GM11168 (cell line): ENCODE results near the gene GAST.

ENCODE experiments used
- in situ Hi-C: fragments of 300-500 bp; cut with MboI; formaldehyde crosslinking; loops from one replicate; pipeline ENCODE4 v1.12.0; 2022; ENCODE audit warnings: low sequenced_read_pairs; ENCODE audit not compliant: unreplicated experiment

GAST gene

GRCh38 chr17:41737680-41738023, 25.5 kb downstream of the GAST start:
- in situ Hi-C loops = no loop called here

- in situ Hi-C loops = no loop called here
These were observed 26.1 kb downstream of the GAST start for GRCh38 chr17:41738077-41738800.

- in situ Hi-C loops = no loop called here
These were observed 26.6 kb downstream of the GAST start for GRCh38 chr17:41738801-41739112.

GRCh38 chr17:41739661-41740352, 27.7 kb downstream of the GAST start:
- in situ Hi-C loops = no loop called here

GRCh38 chr17:41740506-41740905, 28.4 kb downstream of the GAST start:
- in situ Hi-C loops = no loop called here

- in situ Hi-C loops = no loop called here
These were observed 29.6 kb downstream of the GAST start for GRCh38 chr17:41741709-41742108.

- in situ Hi-C loops = loop anchor here (5.0 kb wide), 1 partner anchor 49 kb away; no protein-coding TSS in a partner anchor
These were observed 36.1 kb downstream of the GAST start for GRCh38 chr17:41748275-41748674.

GRCh38 chr17:41750862-41751261, 38.7 kb downstream of the GAST start:
- in situ Hi-C loops = no loop called here

- in situ Hi-C loops = no loop called here
These were observed 39.2 kb downstream of the GAST start for GRCh38 chr17:41751288-41751687.

- in situ Hi-C loops = no loop called here
These were observed 41.9 kb downstream of the GAST start for GRCh38 chr17:41754066-41754465.

- in situ Hi-C loops = no loop called here
These were observed 46.5 kb downstream of the GAST start for GRCh38 chr17:41758601-41759000.

- in situ Hi-C loops = no loop called here
These were observed 48.7 kb downstream of the GAST start for GRCh38 chr17:41760878-41761277.

GRCh38 chr17:41762391-41762790, 50.3 kb downstream of the GAST start:
- in situ Hi-C loops = no loop called here

- in situ Hi-C loops = no loop called here
These were observed 50.7 kb downstream of the GAST start for GRCh38 chr17:41762841-41763240.

- in situ Hi-C loops = no loop called here
These were observed 51.2 kb downstream of the GAST start for GRCh38 chr17:41763327-41763726.
